B cell (primary cell): ENCODE measurements around the gene PLCZ1. TPM values are rescaled to one million over a fixed set of nuclear protein-coding genes. Genes with fewer than 3 reads are reported as not detected.
"Not testable (repeated sequence)": the region's sequence is repeated elsewhere in the genome, so short reads cannot be mapped to it uniquely, and the experiment has no call there.

Source experiments
- ATAC-seq: fragments of 200-7000 bp; cut with Tn5 transposase; one replicate; pipeline ENCODE4 v1.10.0; 2021; ENCODE audit warnings: low read depth, mild to moderate bottlenecking, moderate number of reproducible peaks, moderate library complexity
- CTCF ChIA-PET: fragments of 350-600 bp; sonication (Branson Sonifier 250); formaldehyde crosslinking; loops from one replicate; lab custom pipeline; 2021; ENCODE audit warnings: antibody characterized with exemption, inconsistent platforms; lab: Charles Lee
- POLR2A ChIA-PET: fragments of 350-600 bp; sonication (Branson Sonifier 250); formaldehyde crosslinking; loops from one replicate; lab custom pipeline; 2021; ENCODE audit warnings: antibody characterized with exemption; lab: Charles Lee
- DNase-seq: peaks from one replicate; pipeline ENCODE4 v3.0.0; 2013
- H2AFZ ChIP-seq: 2 replicates; pipeline ENCODE4 v1.6.1; 2012; ENCODE audit warnings: mild to moderate bottlenecking, low read depth, low read length; ENCODE audit not compliant: insufficient read depth, poor library complexity, severe bottlenecking
- H3K27ac ChIP-seq, 2 donors: 1 replicate in 1 of 2; 2 replicates in 1 of 2; pipeline ENCODE4 v1.5.1; 2012 to 2013; ENCODE audit warnings: low read length in 2 of 2, mild to moderate bottlenecking in 2 of 2, moderate library complexity in 1 of 2
- H3K27me3 ChIP-seq, 4 experiments: fragments of 200-600 bp in 1 of 4; sonication (generic) in 1 of 4; replicated peaks in 1 of 4; 1 replicate in 2 of 4; 2 replicates in 2 of 4; pipeline versions ENCODE4 v1.6.1 to v1.7.0; 2013 to 2016; ENCODE audit warnings: low read length in 3 of 4, mild to moderate bottlenecking in 2 of 4, mixed read lengths in 1 of 4, moderate library complexity in 1 of 4; ENCODE audit not compliant: insufficient read depth in 4 of 4, control insufficient read depth in 3 of 4; ENCODE audit errors: control extremely low read depth in 1 of 4
- H3K36me3 ChIP-seq, 2 experiments: replicated peaks in 1 of 2; 1 replicate in 1 of 2; 2 replicates in 1 of 2; pipeline versions ENCODE4 v1.6.1 to v1.7.1; 2013; ENCODE audit warnings: low read length in 1 of 2; ENCODE audit not compliant: insufficient read depth in 2 of 2, control insufficient read depth in 1 of 2; ENCODE audit errors: control extremely low read depth in 1 of 2, extremely low read depth in 1 of 2
- H3K4me1 ChIP-seq, 2 donors: fragments of 200-600 bp in 1 of 2; sonication (generic) in 1 of 2; 1 replicate in 1 of 2; 2 replicates in 1 of 2; pipeline versions ENCODE4 v1.5.1 to v1.6.1; 2013 to 2017; ENCODE audit warnings: low read length in 2 of 2; ENCODE audit not compliant: control insufficient read depth in 2 of 2, insufficient read depth in 2 of 2
- H3K4me2 ChIP-seq: replicated peaks from 2 replicates; pipeline ENCODE3; 2012; ENCODE audit warnings: mild to moderate bottlenecking, low read depth, low read length; ENCODE audit not compliant: poor library complexity, severe bottlenecking
- H3K4me3 ChIP-seq, 5 experiments: fragments of 200-600 bp in 1 of 5; sonication (generic) in 1 of 5; 1 replicate in 3 of 5; 2 replicates in 2 of 5; pipeline versions ENCODE4 v1.5.1 to v1.7.0; 2011 to 2016; ENCODE audit warnings: low read length in 4 of 5, mild to moderate bottlenecking in 4 of 5, low read depth in 2 of 5, control low read depth in 1 of 5, moderate library complexity in 1 of 5; ENCODE audit not compliant: insufficient read depth in 1 of 5; ENCODE audit errors: control extremely low read depth in 1 of 5, extremely low read depth in 1 of 5
- H3K79me2 ChIP-seq: fragments of 200-600 bp; sonication (generic); one replicate; pipeline ENCODE4 v1.6.0; 2016; ENCODE audit warnings: low read length; ENCODE audit not compliant: control insufficient read depth, insufficient read depth
- H3K9ac ChIP-seq: fragments of 200-600 bp; sonication (generic); 2 replicates; pipeline ENCODE4 v1.6.1; 2017; ENCODE audit warnings: mild to moderate bottlenecking, low read length, moderate library complexity
- H3K9me3 ChIP-seq, 3 donors: one replicate each; pipeline versions ENCODE4 v1.6.1 to v1.7.1; 2013; ENCODE audit warnings: low read length in 2 of 3; ENCODE audit not compliant: control insufficient read depth in 2 of 3, insufficient read depth in 1 of 3; ENCODE audit errors: control extremely low read depth in 1 of 3
- H4K20me1 ChIP-seq: 2 replicates; pipeline ENCODE4 v1.6.0; 2012; ENCODE audit warnings: mild to moderate bottlenecking, low read length; ENCODE audit not compliant: insufficient read depth, control insufficient read depth, poor library complexity, severe bottlenecking
- H3K27ac Mint-ChIP-seq: one replicate; pipeline ENCODE4 v1.8.0; 2021; ENCODE audit warnings: mixed read lengths
- H3K27me3 Mint-ChIP-seq: one replicate; pipeline ENCODE4 v1.8.0; 2021; ENCODE audit warnings: mixed read lengths
- H3K4me1 Mint-ChIP-seq: one replicate; pipeline ENCODE4 v1.8.0; 2021; ENCODE audit warnings: mixed read lengths
- H3K4me3 Mint-ChIP-seq: one replicate; pipeline ENCODE4 v1.8.0; 2021; ENCODE audit warnings: mixed read lengths
- H3K9me3 Mint-ChIP-seq: one replicate; pipeline ENCODE4 v1.8.0; 2022; ENCODE audit warnings: mixed read lengths; ENCODE audit not compliant: insufficient read depth
- CTCF ChIP-seq: fragments of 200-600 bp; IDR thresholded peaks from one replicate; pipeline ENCODE4 v1.8.0; 2022; ENCODE audit warnings: antibody characterized with exemption, mild to moderate bottlenecking
- EZH2 ChIP-seq: IDR thresholded peaks from 2 replicates; pipeline ENCODE4 v1.6.1; 2012; ENCODE audit warnings: borderline replicate concordance, low read depth, mild to moderate bottlenecking, moderate library complexity, low read length; ENCODE audit not compliant: insufficient read depth, poor library complexity, severe bottlenecking
- WGBS: methylation state at CpG from one replicate; pipeline ENCODE4 v1.1.5; 2013; ENCODE audit warnings: missing lambda C conversion rate; ENCODE audit not compliant: insufficient coverage; 5-methylcytosine and 5-hydroxymethylcytosine counted together
- intact Hi-C: fragments of 100-400 bp; cut with micrococcal nuclease; formaldehyde crosslinking; loops from one replicate; pipeline ENCODE4 v1.10.0; 2022
- polyA plus RNA-seq: library from polyadenylated mRNA; depleted of rRNA; stranded (reverse); fragments of >200 nt; gene quantifications from 2 replicates; pipeline ENCODE4 v1.2.3, GENCODE V29; 2012
- total RNA-seq, 2 donors: library from RNA; stranded (reverse); fragments of 120-200 nt in 1 of 2; gene quantifications; 1 replicate in 1 of 2; 2 replicates in 1 of 2; pipeline versions ENCODE4 v1.2.3 to v1.2.4, GENCODE V29; 2013 to 2022

The PLCZ1 gene
- total and polyA plus RNA-seq, 2 donors (not counting 1 experiment from before 2014, with no cell fraction given): not detected

- H3K9me3 ChIP-seq: peaks cover 0 to 2% (median 0%) of the 10 kb centered on the region in 3 donors
- H3K27ac ChIP-seq: no peak overlapping the region
- intact Hi-C loops: no loop called here
- Mint-ChIP-seq H3K4me3 (no peak overlapping the region), H3K9me3 (peaks cover 2% of the 10 kb centered on the region), H3K27me3 (no peaks in the 10 kb centered on the region), H3K27ac (no peak overlapping the region), H3K4me1 (no peaks in the 10 kb centered on the region)
- no peak overlapping the region for H3K9ac ChIP-seq
- no peak overlapping the region for H3K4me2 ChIP-seq
- no peak overlapping the region for H2AFZ ChIP-seq
- ChIA-PET POLR2A (no interaction called here), CTCF (no interaction called here)
- no peak overlapping the region for H3K4me3 ChIP-seq
- no peak for DNase-seq
- TF ChIP-seq CTCF (no peak), EZH2 (no peak)
- H4K20me1 ChIP-seq: no peaks in the 10 kb centered on the region
- no peaks in the 10 kb centered on the region for H3K4me1 ChIP-seq
- H3K27me3 ChIP-seq: no peaks in the 10 kb centered on the region
- H3K79me2 ChIP-seq: no peaks in the 10 kb centered on the region
- no peak for ATAC-seq
- H3K36me3 ChIP-seq: no peaks in the 10 kb centered on the region
Measured at GRCh38 chr12:18696971-18697602, 40.7 kb downstream of the PLCZ1 start.

- H3K27ac Mint-ChIP-seq, H3K79me2 ChIP-seq, H3K9ac ChIP-seq, ATAC-seq, POLR2A ChIA-PET, H3K27ac ChIP-seq, H3K9me3 ChIP-seq, H3K4me1 ChIP-seq, H3K4me1 Mint-ChIP-seq, intact Hi-C loops, CTCF ChIA-PET, H2AFZ ChIP-seq, H3K27me3 Mint-ChIP-seq, H3K4me2 ChIP-seq, H3K9me3 Mint-ChIP-seq, DNase-seq, H3K4me3 Mint-ChIP-seq, H3K27me3 ChIP-seq, H4K20me1 ChIP-seq, H3K36me3 ChIP-seq, H3K4me3 ChIP-seq: not testable (repeated sequence)
- WGBS: no CpG with 5 or more reads among the region's 5 CpGs
Measured at GRCh38 chr12:18693986-18694385, 43.8 kb downstream of the PLCZ1 start.
